Smooth muscle cell of the pulmonary artery (primary cell): ENCODE measurements around the gene ZFP69. TPM values are rescaled to one million over a fixed set of nuclear protein-coding genes. Genes with fewer than 3 reads are reported as not detected.

Experiments used
- total RNA-seq: library from RNA; depleted of rRNA; stranded (reverse); fragments of >200 nt; gene quantifications from 2 replicates; pipeline ENCODE4 v1.2.3, GENCODE V29; 2014

ZFP69 gene
- 2.1 and 3.1 TPM in 2 replicates for total RNA-seq

DNA sequence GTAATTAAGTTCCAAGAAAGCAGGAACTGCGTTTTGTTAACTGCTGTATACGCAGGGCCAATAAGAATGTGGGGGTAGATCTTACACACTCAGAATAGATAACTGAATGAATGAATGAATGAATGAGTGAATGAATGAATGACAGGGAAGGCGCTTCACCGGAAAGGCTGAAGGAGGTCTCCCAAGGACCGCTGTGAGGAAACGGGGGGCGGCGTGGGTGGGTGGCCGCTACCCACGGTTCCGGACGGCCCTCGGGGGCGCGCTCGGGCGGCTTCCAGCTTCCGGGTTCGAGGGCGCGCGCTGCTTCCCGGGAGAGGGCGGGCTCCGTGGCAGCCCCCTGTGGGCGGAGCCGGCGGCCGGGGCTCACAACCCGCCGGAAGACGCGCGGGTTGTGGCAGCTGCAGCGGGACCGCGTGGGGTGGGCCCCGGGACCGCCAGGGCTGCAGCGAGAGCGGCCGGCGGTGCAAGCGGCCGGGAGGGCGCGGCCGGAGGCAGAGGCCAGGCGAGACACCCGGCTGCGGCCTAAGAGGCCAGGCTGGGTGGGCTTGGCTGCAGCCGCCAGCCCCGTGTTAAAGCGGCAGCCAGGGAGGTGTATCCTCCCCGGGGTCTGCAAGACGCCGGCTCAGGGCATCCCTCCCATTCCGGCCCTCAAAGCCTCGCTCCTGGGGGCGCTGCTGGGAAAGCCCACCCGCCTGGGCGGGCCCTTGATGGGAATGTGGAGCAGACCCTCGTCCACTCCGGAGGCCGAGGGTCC is at the start of gene ZFP69:
Gene ZFP69 (plus strand): TSS at position 367 of the 754 bp plus-strand sequence. CDS start 2,072 bp downstream, outside the sequence.

DNA sequence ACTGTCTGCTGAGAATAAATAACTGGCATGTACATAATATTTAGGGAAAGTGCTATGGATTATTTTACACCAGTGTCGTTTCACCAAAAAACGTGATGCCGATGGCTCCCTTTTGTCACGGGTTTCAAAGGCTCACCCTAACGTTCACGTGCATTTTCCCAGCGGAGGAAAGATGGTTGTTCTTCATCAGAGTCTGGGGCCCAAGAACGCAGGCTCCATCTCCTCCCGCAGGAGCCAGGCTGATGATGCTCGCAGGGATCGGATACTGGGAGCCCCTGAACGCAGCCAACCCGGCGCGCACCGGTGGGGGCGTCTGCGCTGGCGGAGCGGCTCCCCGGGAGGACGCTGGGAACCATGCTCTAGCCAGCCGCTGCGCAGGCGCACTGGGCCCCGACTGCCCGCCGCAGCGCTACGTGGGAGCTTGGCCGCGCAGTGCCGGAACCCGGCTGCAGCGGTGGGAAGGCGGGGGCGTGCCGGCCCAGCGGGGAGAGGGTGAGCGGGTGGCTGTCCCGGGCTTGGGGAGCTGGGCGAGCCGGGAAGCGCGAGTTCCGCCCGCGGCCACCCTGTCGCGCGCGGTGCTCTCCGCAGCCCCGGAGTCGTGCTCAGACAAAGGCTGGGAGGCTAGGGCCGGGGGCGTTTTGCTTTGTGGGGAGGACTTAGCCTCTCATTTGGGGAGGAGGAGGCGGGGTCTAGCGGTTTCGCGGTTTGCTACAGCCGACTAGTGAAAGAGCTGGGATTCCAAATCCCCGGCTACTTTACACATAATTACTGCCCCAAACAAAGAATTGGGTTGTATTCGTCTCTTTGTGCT is 27.2 kb upstream of the ZFP69 start, which contains the start of gene ZFP69B:
Gene ZFP69B (plus strand): TSS at position 793 of the 811 bp plus-strand sequence. CDS start 486 bp downstream, outside the sequence.

DNA sequence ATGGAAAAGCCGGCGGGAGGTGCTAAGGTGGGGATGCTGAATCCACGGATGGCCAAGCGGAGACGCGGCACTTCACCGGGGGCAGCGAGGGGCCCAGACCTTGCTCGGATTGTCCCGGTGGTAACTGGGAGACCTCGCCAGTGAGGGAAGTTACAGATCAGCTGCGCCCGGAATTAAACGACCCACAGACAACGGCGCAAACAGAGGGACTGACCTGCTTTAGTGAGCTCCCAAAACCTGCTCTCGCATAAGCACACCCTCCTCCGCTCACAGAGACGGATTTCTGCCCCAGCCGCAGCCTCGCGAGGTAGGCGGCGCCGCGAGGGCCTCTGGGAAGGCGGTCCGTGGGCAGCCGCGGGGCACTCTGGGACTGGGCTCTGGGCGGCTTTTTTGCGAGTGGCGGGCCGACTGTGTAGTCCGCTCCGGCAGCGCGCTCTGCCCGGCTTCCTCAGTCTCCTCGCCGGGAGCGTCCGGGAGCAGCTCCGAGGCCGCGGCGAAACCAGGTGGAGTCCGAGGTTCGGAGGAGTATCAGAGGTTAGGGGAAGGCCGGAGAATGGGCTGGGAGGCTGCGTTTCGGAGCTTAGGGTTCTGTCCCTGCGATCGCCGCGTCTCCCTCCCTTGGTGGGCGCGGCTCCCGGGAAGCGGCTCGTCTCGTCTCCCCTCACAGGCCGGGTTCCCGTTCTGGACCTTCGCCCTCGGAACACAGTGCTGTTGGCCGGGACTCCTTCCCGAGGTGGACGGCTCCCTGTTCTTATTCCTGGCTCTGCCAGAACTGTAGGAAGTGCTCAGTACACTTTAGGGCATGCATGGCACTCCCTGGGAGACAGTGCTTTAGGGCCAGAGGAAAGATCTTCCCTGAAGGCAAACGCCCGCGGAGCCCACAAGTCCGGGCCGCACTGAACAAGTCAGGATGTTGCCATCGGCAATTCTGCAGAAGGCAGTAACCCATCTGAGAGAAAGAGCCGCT is 31.6 kb downstream of the ZFP69 start, which contains the start of gene EXO5:
Gene EXO5 (plus strand): TSS at position 393 of the 967 bp plus-strand sequence. CDS start 5,778 bp downstream, outside the sequence.

DNA sequence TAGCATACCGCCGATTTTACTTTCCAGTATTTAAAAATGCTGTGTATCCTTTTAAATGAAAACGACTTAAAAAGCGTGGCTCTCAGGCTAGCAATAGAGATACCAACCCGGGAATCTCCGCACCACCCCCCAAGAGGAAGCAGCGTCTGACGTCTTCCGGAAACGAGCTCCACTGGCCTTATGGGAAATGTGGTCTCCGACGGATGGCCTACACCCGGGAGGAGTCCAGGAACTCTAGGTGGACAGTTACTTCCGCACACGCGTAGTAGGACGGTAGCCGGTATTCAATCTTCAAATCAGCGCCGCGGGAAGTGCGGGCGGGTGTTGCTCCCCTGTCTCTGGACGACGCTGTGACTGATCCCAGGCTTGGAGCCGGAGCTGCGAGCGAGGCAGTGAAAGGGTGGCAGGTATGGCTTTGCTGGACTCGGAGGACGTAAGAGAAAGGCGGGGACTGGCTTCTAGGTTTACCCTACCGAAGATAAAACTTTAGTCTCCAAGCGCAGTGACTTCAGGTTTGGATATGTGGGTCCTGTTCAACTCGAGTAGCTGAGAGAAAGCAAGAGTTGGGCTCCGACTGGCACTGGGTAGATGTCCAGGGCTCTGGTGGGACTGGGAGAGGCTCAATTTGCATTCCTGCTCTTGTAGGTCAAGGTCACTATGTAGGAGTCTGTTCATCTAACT is 54.4 kb downstream of the ZFP69 start, which contains the start of gene ZNF684:
Gene ZNF684 (plus strand): TSS at position 257 of the 681 bp plus-strand sequence. CDS start 1,530 bp downstream, outside the sequence.

Other genes starting within 250 kb of the ZFP69 start
- gene TMCO2, start 229.4 kb upstream of the ZFP69 start, total RNA-seq: 0.20 TPM in 1 of 2 replicates, not detected in the other
- 64.0 and 84.4 TPM in 2 replicates for gene ZMPSTE24, start 219.1 kb upstream of the ZFP69 start, total RNA-seq
- gene COL9A2, start 160.0 kb upstream of the ZFP69 start, total RNA-seq: 1.4 and 1.5 TPM in 2 replicates
- gene SMAP2, start 103.6 kb upstream of the ZFP69 start, total RNA-seq: 17.3 and 24.0 TPM in 2 replicates
- 1.8 and 3.7 TPM in 2 replicates for gene ZFP69B, start 26.8 kb upstream of the ZFP69 start, total RNA-seq
- gene EXO5, start 31.5 kb downstream of the ZFP69 start, total RNA-seq: 3.5 and 6.1 TPM in 2 replicates
- gene ZNF684, start 54.3 kb downstream of the ZFP69 start, total RNA-seq: 2.7 and 3.0 TPM in 2 replicates
- 0.86 and 1.8 TPM in 2 replicates for gene RIMS3, start 188.4 kb downstream of the ZFP69 start, total RNA-seq
- 22.3 and 22.5 TPM in 2 replicates for gene NFYC, start 214.4 kb downstream of the ZFP69 start, total RNA-seq